ENCODE measurements around the gene ANK2.

- TF ChIP-seq, protein P1, sequence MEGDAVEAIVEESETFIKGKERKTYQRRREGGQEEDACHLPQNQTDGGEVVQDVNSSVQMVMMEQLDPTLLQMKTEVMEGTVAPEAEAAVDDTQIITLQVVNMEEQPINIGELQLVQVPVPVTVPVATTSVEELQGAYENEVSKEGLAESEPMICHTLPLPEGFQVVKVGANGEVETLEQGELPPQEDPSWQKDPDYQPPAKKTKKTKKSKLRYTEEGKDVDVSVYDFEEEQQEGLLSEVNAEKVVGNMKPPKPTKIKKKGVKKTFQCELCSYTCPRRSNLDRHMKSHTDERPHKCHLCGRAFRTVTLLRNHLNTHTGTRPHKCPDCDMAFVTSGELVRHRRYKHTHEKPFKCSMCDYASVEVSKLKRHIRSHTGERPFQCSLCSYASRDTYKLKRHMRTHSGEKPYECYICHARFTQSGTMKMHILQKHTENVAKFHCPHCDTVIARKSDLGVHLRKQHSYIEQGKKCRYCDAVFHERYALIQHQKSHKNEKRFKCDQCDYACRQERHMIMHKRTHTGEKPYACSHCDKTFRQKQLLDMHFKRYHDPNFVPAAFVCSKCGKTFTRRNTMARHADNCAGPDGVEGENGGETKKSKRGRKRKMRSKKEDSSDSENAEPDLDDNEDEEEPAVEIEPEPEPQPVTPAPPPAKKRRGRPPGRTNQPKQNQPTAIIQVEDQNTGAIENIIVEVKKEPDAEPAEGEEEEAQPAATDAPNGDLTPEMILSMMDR (IDR thresholded peaks at IDR 0.05; ENCODE audit: low read length): no peak
- no peak for TF ChIP-seq EZH2 (IDR thresholded peaks at IDR 0.05; ENCODE audit: borderline replicate concordance, low read length)
Measured at GRCh38 chr4:113312529-113312928, 263.1 kb downstream of the ANK2 start.

All from OCI-LY1 (cell line).